IMR-90 (cell line): ENCODE measurements around the gene CDK17. TPM values are rescaled to one million over a fixed set of nuclear protein-coding genes. Genes with fewer than 3 reads are reported as not detected.

Experiments
- ATAC-seq: fragments of 200-7000 bp; cut with Tn5 transposase; 2 replicates; pipeline ENCODE4 v1.9.1; 2020; ENCODE audit warnings: low read depth, mild to moderate bottlenecking, moderate library complexity
- BruUV-seq: library from RNA; stranded (reverse); fragments of 400-500 nt; replicated peaks from 2 replicates; lab custom pipeline; 2021; lab: Mats Ljungman, UMichigan
- CTCF ChIA-PET: fragments of 300-600 bp; formaldehyde crosslinking; extraction: SDS; loops from one replicate; lab custom pipeline; 2021; ENCODE audit warnings: antibody characterized with exemption; lab: Yijun Ruan, JAX
- POLR2A ChIA-PET: fragments of 300-600 bp; sonication (Branson Sonifier 250); formaldehyde crosslinking; loops from one replicate; lab custom pipeline; 2022; ENCODE audit warnings: antibody characterized with exemption; ENCODE audit not compliant: unreplicated experiment; lab: Charles Lee
- DNase-seq: peaks from one replicate; pipeline ENCODE4 v3.0.0; 2013
- H2AFZ ChIP-seq: replicated peaks from 2 replicates; pipeline ENCODE3; 2013; ENCODE audit warnings: low read length, mild to moderate bottlenecking; ENCODE audit not compliant: poor library complexity
- H2AK5ac ChIP-seq: 2 replicates; pipeline ENCODE4 v1.6.1; 2013; ENCODE audit warnings: low read depth, low read length, inconsistent platforms
- H2AK9ac ChIP-seq: replicated peaks from 2 replicates; pipeline ENCODE3; 2013; ENCODE audit warnings: mild to moderate bottlenecking, low read depth, low read length, moderate library complexity; ENCODE audit not compliant: poor library complexity
- H2BK120ac ChIP-seq: 2 replicates; pipeline ENCODE4 v1.6.1; 2013; ENCODE audit warnings: low read depth, low read length, inconsistent platforms
- H2BK15ac ChIP-seq: 3 replicates; pipeline ENCODE4 v1.6.1; 2013; ENCODE audit warnings: low read depth, low read length, inconsistent platforms
- H2BK20ac ChIP-seq: 2 replicates; pipeline ENCODE4 v1.6.1; 2013; ENCODE audit warnings: low read depth, mild to moderate bottlenecking, inconsistent platforms, low read length, moderate library complexity
- H2BK5ac ChIP-seq: 2 replicates; pipeline ENCODE4 v1.6.1; 2013; ENCODE audit warnings: mild to moderate bottlenecking, low read depth, low read length, inconsistent platforms; ENCODE audit not compliant: poor library complexity, severe bottlenecking
- H3K14ac ChIP-seq: replicated peaks from 2 replicates; pipeline ENCODE4 v1.6.1; 2013; ENCODE audit warnings: low read depth, low read length, inconsistent platforms
- H3K18ac ChIP-seq: 2 replicates; pipeline ENCODE4 v1.6.1; 2013; ENCODE audit warnings: low read depth, low read length, control low read depth
- H3K23ac ChIP-seq: 2 replicates; pipeline ENCODE4 v1.6.1; 2013; ENCODE audit warnings: low read depth, low read length, inconsistent platforms
- H3K27ac ChIP-seq: 2 replicates; pipeline ENCODE4 v1.5.1; 2013; ENCODE audit warnings: mild to moderate bottlenecking, control low read depth, low read length; ENCODE audit not compliant: insufficient read depth
- H3K27me3 ChIP-seq: 2 replicates; pipeline ENCODE4 v1.6.1; 2013; ENCODE audit warnings: low read length; ENCODE audit not compliant: control insufficient read depth, insufficient read depth
- H3K36me3 ChIP-seq: 2 replicates; pipeline ENCODE4 v1.6.1; 2013; ENCODE audit warnings: low read length, mixed read lengths; ENCODE audit not compliant: control insufficient read depth, insufficient read depth
- H3K4ac ChIP-seq: 2 replicates; pipeline ENCODE4 v1.6.1; 2013; ENCODE audit warnings: low read depth, low read length, inconsistent platforms
- H3K4me1 ChIP-seq: 2 replicates; pipeline ENCODE4 v1.6.1; 2013; ENCODE audit warnings: low read length, mixed read lengths; ENCODE audit not compliant: control insufficient read depth, insufficient read depth
- H3K4me2 ChIP-seq: 2 replicates; pipeline ENCODE4 v1.6.1; 2013; ENCODE audit warnings: low read depth, mild to moderate bottlenecking, control low read depth, low read length, moderate library complexity
- H3K4me3 ChIP-seq: 2 replicates; pipeline ENCODE4 v1.5.1; 2013; ENCODE audit warnings: low read depth, mild to moderate bottlenecking, control low read depth, low read length, moderate library complexity; ENCODE audit not compliant: insufficient read depth
- H3K56ac ChIP-seq: 2 replicates; pipeline ENCODE4 v1.6.1; 2013; ENCODE audit warnings: low read length, inconsistent platforms; ENCODE audit not compliant: insufficient read depth; ENCODE audit errors: extremely low read depth
- H3K79me1 ChIP-seq, 2 experiments: 2 replicates each; pipeline ENCODE4 v1.6.1; 2013; ENCODE audit warnings: low read length in 2 of 2, inconsistent platforms in 1 of 2, low read depth in 1 of 2
- H3K9ac ChIP-seq: 2 replicates; pipeline ENCODE4 v1.6.1; 2013; ENCODE audit warnings: low read depth, low read length, control low read depth
- H3K9me1 ChIP-seq: 2 replicates; pipeline ENCODE4 v1.6.1; 2013; ENCODE audit warnings: low read length, inconsistent platforms; ENCODE audit not compliant: insufficient read depth
- H3K9me3 ChIP-seq: 2 replicates; pipeline ENCODE4 v1.6.1; 2013; ENCODE audit warnings: low read length; ENCODE audit not compliant: control insufficient read depth, insufficient read depth
- H4K20me1 ChIP-seq: 2 replicates; pipeline ENCODE4 v1.6.1; 2013; ENCODE audit warnings: low read length, inconsistent platforms; ENCODE audit not compliant: insufficient read depth
- H4K5ac ChIP-seq: 2 replicates; pipeline ENCODE4 v1.6.1; 2013; ENCODE audit warnings: mild to moderate bottlenecking, low read depth, low read length, control low read depth
- H4K8ac ChIP-seq, 2 experiments: 2 replicates each; pipeline ENCODE4 v1.6.1; 2013; ENCODE audit warnings: low read depth in 2 of 2, low read length in 2 of 2, control low read depth in 1 of 2, inconsistent platforms in 1 of 2
- H4K91ac ChIP-seq: 2 replicates; pipeline ENCODE4 v1.6.1; 2013; ENCODE audit warnings: low read depth, low read length, inconsistent platforms; ENCODE audit not compliant: insufficient read depth
- CHD1 ChIP-seq: IDR thresholded peaks from 2 replicates; pipeline ENCODE4 v1.6.1; 2012; ENCODE audit warnings: low read depth, low read length, improper control_type of control experiment
- RFX5 ChIP-seq: IDR thresholded peaks from 2 replicates; pipeline ENCODE4 v1.8.0; 2012; ENCODE audit warnings: low read depth, mild to moderate bottlenecking, low read length, moderate library complexity
- WGBS, 2 experiments: methylation state at CpG; one replicate each; pipeline versions ENCODE4 v1.1.5 to v1.1.7; 2013; ENCODE audit warnings: missing lambda C conversion rate in 2 of 2; ENCODE audit not compliant: insufficient read length in 1 of 2; ENCODE audit errors: extremely low coverage in 2 of 2; 5-methylcytosine and 5-hydroxymethylcytosine counted together
- dilution Hi-C: fragments of 300-500 bp; cut with HindIII; formaldehyde crosslinking; loops from one replicate; pipeline ENCODE4 v1.14.3; 2018; ENCODE audit warnings: low sequenced_read_pairs; ENCODE audit not compliant: unreplicated experiment
- in situ Hi-C: fragments of 300-500 bp; cut with MboI; formaldehyde crosslinking; loops from 3 replicates; pipeline ENCODE4 v1.14.3; 2019; ENCODE audit warnings: low sequenced_read_pairs, inconsistent platforms, mixed read lengths
- intact Hi-C: fragments of 100-400 bp; cut with micrococcal nuclease; formaldehyde crosslinking; loops from 2 replicates; pipeline ENCODE4 v1.10.0; 2022
- polyA plus RNA-seq, 3 experiments: library from polyadenylated mRNA; depleted of rRNA; stranded (reverse); fragments of >200 nt; gene quantifications; 2 replicates each; pipeline ENCODE4 v1.2.3, GENCODE V29; 2012; ENCODE audit warnings: low replicate concordance in 1 of 3
- total RNA-seq: library from RNA; depleted of rRNA; stranded (reverse); fragments of >200 nt; gene quantifications from 2 replicates; pipeline ENCODE4 v1.2.3, GENCODE V29; 2012
- TF ChIP-seq, protein P1 (sequence below): conservative IDR thresholded peaks from 2 replicates; pipeline ENCODE4 v1.5.1; 2012; ENCODE audit warnings: mild to moderate bottlenecking, low read depth, low read length, improper control_type of control experiment

Gene CDK17
- total and polyA plus RNA-seq, 2 of the 4 experiments (the other 2 are of a cell fraction): 14.5 to 50.2 TPM

DNA sequence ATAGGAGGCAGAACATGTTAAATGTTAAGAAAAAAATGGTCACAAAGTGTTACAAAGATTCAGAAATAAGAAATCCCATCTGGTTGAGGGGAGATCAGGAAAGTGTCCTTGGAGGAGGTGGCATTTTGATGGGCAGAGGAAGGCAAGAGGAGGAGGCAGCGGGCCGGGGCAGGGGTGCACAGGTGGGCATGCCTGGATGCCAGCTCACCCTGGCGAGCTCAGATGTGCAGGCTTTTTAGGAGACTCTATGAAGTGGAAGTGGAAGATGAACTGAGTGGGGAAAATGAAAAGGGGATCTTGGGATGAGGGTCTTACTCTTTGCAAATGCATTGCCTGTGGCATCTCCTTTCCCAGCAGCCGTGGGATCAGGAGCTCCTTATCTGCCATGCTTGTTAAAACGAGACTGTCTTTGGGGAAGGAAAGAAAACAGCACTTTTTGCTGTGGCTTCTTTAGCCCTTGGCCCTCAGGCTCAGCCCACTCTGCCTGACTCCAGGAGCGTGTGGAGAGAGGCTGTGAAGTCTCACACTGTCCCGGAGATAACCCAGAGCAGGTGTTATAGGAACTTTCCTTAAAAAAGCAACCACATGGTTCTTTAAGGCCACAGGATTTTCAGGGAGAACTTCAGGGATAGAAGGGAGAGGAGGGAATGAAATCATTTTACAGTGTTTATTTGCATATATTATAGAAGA, 143.4 kb downstream of the CDK17 start:
- Histone ChIP-seq H2BK15ac (no peak overlapping the region), H3K9me1 (peaks cover 26% of the 10 kb centered on the region), H2BK120ac (no peak overlapping the region), H3K4me1 (peaks cover 17% of the 10 kb centered on the region), H3K4ac (no peak overlapping the region), H3K18ac (no peak overlapping the region; the same call in 1 of the 2 replicates), H2AK9ac (no peak overlapping the region), H4K91ac (no peak overlapping the region), H3K27ac (no peak overlapping the region), H2BK20ac (no peak overlapping the region), H3K79me1 (peaks cover 34 to 90% of the 10 kb centered on the region in 2 experiments), H3K14ac (peak overlapping the region; percentile 25; the same call in 1 of the 2 replicates), H3K27me3 (no peaks in the 10 kb centered on the region), H2BK5ac (no peak overlapping the region), H2AK5ac (no peak overlapping the region), H4K5ac (no peak overlapping the region), H3K36me3 (peaks cover 20% of the 10 kb centered on the region), H3K4me3 (no peak overlapping the region), H3K4me2 (no peak overlapping the region), H2AFZ (no peak overlapping the region), H3K9ac (no peak overlapping the region), H4K8ac (no peak overlapping the region), H3K56ac (no peak overlapping the region), H3K9me3 (no peaks in the 10 kb centered on the region), H4K20me1 (peaks cover 65% of the 10 kb centered on the region), H3K23ac (no peak overlapping the region)
- TF ChIP-seq, protein P1, sequence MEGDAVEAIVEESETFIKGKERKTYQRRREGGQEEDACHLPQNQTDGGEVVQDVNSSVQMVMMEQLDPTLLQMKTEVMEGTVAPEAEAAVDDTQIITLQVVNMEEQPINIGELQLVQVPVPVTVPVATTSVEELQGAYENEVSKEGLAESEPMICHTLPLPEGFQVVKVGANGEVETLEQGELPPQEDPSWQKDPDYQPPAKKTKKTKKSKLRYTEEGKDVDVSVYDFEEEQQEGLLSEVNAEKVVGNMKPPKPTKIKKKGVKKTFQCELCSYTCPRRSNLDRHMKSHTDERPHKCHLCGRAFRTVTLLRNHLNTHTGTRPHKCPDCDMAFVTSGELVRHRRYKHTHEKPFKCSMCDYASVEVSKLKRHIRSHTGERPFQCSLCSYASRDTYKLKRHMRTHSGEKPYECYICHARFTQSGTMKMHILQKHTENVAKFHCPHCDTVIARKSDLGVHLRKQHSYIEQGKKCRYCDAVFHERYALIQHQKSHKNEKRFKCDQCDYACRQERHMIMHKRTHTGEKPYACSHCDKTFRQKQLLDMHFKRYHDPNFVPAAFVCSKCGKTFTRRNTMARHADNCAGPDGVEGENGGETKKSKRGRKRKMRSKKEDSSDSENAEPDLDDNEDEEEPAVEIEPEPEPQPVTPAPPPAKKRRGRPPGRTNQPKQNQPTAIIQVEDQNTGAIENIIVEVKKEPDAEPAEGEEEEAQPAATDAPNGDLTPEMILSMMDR: no peak
- TF ChIP-seq CHD1 (no peak), RFX5 (no peak)
- WGBS, 2 experiments: 95% methylated on average over 2 of the region's 7 CpGs; no CpG with 5 or more reads in 1 of the 2 experiments
- POLR2A ChIA-PET: no interaction called here
- CTCF ChIA-PET: no interaction called here
- ATAC-seq (no peak), DNase-seq (no peak)
- intact Hi-C loops: no loop called here
- in situ Hi-C loops: no loop called here
- no TSS peak for BruUV-seq
- dilution Hi-C loops: no loop called here
